ENCODE results near the gene ANKRD13B.

DNA sequence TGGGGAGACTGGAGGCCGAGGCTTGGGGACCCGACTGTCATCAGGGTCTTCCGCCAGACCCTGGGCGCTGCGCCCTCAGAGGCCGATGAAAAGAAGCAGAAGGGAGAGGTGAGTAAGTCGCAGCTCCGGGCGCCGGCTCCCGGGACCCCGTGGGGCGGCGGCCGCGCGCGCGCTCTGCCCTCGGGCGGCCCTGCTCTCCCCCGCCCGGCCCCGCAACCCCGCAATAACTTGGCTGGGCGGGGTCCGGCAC is 25.7 kb upstream of the ANKRD13B start:
- no peak for TF ChIP-seq POLR2A (IDR thresholded peaks at IDR 0.05)
- TF ChIP-seq, protein P1, sequence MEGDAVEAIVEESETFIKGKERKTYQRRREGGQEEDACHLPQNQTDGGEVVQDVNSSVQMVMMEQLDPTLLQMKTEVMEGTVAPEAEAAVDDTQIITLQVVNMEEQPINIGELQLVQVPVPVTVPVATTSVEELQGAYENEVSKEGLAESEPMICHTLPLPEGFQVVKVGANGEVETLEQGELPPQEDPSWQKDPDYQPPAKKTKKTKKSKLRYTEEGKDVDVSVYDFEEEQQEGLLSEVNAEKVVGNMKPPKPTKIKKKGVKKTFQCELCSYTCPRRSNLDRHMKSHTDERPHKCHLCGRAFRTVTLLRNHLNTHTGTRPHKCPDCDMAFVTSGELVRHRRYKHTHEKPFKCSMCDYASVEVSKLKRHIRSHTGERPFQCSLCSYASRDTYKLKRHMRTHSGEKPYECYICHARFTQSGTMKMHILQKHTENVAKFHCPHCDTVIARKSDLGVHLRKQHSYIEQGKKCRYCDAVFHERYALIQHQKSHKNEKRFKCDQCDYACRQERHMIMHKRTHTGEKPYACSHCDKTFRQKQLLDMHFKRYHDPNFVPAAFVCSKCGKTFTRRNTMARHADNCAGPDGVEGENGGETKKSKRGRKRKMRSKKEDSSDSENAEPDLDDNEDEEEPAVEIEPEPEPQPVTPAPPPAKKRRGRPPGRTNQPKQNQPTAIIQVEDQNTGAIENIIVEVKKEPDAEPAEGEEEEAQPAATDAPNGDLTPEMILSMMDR (IDR thresholded peaks at IDR 0.05) = no peak

All from tibial nerve (tissue), 3 donors.